Fibroblast of gingiva (primary cell): ENCODE data around the gene ANKRD6.
A peak's percentile ranks its signal among the peaks of the same experiment; 100 is the strongest.

Experiments
- DNase-seq: peaks from one replicate; pipeline ENCODE4 v3.0.0-alpha.2; 2011; ENCODE audit warnings: low read depth

Gene ANKRD6

DNA sequence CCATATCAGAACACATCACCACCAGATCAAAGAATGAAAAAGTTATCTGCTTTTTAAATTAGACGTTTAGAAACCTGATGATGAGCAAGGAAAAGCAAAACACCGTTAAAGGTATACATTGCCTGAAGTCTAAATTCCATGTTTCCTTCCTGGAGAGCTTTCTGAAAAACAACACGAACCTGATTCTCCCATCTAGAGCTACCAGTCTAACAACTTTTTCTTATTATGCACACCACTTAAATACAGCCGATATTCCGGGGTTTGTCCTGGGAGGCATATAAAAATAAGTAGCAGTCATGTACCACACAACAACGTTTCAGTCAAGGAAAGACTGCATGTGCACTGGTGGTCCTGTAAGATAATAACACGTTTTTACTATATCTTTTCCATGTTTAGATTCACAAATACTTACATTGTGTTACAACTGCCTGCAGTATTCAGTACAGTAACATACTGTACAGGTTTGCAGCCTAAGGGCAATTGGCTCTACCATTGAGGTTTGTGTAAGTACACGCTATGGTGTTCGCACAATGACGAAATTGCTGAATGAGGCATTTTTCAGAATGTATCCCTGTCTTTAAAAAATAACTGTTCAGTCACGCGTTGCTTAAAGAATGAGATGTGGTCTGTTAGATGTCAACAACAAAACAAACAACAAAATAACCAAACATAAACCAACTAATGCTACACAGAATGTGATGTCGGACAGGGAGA lies 224.7 kb downstream of the ANKRD6 start:
- no peak for DNase-seq

DNA sequence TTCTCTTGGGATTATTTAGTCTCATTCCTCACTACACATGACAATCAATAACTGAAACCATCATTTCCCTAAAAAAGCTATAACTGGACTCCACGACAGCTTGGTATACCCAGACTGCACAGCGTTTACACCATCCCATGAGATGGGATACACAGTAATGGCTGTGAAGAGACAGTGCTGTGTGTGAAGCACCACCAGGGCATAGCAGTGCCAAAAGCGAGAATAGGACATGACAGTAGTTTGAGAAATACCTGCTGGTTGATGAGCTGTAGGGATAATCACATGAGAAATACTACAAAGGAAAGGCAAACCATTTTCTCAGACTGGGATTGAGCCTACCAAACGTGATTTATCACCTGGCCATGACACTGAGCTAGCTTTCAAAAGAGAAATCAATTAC lies 228.0 kb downstream of the ANKRD6 start:
- no peak for DNase-seq

DNA sequence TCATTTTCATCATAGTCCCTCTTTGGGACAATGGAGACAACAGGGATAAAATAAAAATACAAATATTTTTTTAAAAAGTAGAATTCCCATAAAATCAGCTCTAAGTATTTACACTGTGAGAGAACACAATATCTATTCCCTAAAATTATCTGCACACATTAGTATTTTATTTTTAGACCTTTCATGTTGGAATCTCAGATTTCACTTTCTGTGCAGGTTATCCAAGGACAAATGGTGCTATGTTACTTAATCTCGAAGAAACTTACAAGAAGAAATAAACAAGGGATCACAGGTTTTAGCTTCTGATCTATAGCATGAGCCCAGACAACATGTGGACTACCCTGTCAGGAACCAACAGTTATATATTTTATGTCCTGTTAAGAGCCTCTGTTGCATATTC lies 228.6 kb downstream of the ANKRD6 start:
- DNase-seq = no peak

DNA sequence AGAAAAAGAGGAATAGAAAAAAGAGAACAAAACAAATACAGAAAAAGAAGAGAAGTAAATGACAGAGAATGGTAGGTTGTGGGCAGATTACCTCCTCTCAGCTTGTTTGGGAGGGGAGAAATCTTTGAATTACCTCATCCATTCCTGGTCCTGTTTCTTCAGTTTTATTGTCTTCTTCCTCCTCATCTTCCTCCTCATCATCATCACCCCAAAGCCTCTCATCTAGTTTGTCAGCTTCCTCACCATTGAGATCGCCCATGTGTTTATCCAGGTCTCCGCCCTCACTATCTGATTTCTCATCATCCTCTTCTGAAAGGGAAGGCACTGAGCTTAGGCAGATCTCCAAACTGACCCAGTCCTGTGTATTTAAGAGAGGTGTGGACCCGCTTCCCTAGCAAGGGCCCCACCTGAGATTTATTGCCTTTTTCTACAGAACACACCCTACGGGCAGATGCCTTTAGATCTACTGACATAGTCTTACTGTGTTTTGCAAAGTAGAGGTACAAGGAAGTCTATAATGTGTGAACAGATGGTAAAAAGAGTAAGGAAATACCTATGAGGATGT lies 229.8 kb downstream of the ANKRD6 start:
- DNase-seq = no peak

DNA sequence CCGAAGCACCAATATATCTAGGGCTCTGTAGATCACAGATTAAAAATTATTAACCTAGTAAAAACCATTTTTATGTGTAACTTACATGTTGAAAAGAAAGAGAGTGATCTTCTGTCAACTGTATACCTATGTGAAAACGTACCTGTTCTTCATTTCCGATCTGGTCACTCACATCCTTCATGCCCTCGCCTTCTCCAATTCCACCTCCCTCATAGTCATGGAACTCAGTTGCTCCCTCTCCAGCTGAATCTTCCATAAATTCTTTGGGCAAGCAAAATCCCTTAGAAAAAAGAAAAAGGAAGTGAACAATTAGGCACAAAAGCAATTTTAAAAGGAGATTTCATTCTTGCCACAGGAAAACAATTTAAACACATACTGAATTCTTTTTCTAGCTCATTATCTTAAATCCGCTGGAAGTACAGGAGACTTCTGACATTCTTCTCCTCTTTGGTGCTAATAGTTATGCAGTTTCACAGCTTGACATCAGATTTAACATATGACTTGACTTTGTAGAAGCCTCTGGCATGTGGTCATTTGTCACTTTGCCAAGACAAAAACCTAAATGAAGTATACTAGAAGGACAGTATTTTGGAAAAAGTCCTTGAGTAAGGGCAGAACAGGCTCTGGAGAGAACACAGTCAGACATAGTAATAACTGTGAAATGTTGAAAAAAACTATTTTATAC lies 235.1 kb downstream of the ANKRD6 start:
- no peak for DNase-seq

DNA sequence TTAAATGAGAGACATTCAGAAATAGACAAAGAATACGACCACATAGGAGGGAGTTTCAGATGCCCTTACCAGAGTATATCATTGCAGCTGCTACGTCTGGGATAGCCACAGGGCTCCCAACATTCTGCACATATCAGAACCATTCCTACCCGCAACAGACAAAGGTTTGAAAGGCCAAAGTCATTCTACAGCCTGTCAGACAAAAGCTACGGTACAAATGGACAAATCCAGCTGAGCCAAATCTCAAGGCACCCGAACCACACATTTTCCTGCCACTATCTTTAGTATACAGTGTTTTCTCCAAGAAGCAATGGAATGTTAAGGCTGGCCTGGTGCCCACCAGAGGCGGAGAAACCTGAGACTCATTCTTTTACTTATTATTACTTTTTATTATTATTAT lies 236.1 kb downstream of the ANKRD6 start:
- no peak for DNase-seq

DNA sequence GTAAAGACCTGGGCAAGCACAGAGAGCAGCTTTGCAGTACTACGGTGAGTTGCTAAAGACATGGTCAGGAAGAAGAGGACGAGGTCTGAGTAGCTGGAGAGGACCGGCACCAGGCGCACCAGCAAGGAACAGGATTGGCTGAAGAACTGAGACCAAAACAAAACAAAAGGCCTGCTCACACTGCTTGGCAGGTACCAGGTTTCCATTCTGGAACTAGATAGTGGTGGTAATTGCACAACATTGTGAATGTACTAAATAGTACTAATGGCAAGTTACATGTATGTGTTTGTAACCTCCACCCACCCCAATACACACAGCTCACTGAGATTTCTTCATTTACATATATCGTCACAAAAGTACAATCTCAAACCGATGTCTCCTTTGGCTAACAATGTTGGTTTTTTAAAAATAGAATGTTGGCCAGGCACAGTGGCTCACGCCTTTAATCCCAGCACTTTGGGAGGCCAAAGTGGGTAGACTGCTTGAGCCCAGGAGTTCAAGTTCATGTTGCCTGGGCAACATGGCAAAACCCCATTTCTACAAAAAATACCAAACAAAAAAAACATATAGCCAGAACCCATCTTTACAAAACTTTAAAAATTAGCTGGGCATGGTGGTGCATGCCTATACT lies 238.1 kb downstream of the ANKRD6 start:
- no peak for DNase-seq

DNA sequence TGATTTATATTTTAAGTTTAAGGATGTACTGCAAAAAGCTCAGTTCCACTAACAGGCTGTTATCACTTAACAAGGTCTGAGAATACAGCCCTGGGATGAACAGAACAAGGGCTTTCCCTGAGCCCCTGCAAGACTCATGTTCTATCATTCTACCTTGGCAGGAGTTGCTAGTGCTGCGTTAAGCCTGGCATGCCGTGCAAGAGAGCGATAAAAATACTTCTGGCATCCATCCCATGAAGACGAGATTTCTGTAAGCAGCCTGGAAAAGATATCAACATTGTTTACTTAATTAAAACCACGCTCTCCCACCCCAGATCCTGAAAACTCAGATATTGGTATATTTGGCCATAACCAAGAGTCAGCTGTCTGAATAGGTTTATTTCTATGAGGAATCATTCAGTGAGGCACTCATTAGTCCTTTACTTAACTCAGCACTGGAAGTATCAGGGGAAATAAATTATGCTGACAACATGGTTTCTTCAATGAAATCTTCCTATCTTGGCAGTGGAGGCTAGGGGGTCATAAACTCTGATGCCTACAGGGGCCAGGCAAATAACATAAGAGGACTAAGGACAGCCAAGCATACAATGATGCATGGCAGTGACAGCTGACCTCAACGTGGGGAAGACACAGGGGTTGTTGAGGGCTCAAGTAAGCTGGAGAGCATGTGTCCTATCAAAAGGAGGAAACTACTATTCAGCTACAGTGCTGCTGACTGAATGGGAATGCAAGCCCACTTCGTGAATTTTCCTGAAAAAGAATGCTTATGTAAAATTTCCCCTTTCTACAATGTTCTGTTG lies 243.2 kb downstream of the ANKRD6 start:
- peak; percentile 20 for DNase-seq

DNA sequence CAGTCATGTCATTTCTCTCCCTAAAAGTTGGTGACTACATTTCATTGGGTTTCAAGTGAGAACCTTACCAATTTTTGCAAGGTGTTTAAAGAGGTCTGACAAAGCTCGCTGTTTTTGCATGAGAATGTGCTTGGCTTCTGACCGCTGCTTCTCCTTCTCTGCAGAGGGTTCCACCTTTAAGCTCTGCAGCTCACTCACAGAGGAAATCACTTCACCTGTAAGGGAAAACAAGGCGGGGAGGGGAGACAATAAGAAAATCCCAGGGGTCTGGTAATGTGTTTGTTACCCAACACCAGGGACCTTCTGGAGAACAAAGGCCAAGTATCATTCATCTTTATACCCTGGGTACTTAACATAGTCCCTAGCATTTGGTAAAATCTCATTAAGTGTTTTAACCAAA lies 245.6 kb downstream of the ANKRD6 start:
- DNase-seq = no peak

DNA sequence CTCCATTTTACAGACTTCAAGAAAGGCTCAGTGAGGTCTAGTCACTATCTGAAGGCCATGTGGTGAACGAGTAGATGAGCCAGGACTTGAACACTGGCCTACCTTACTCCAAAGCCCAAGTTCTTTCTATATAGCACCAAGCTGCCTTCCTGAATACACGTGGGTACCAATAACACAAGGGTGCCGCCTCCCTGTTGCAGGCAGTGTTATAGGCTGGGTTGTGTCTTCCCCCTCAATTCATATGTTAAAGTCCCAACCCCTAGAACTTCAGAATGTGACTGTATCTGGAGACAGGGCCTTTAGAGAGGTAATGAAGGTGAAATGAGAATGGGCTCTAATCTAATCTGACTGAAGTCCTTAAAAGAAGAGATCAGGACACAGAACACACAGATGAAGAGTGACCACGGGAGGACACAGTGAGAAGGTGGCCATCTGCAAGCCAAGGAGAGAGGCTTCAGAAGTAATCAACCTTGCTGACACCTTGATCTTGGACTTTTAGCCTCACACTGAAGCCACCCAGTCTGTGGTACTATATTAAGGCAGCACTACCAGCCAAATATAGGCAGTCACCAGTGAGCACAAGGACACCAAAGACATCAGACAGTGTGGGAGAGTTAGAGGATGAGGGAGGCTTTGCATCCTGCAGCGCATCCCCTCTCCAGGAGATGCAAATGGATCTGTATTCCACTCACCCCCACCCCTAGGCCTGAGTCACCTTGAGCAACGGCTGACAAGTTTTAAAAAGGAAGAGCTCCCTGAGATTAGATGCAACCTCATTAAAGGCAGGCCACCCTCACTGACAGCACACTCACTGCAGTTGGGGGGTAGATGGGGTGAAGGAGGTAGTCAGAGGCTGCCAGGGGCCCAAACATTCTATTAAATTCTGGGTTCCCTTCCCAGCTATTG lies 246.5 kb downstream of the ANKRD6 start:
- no peak for DNase-seq

DNA sequence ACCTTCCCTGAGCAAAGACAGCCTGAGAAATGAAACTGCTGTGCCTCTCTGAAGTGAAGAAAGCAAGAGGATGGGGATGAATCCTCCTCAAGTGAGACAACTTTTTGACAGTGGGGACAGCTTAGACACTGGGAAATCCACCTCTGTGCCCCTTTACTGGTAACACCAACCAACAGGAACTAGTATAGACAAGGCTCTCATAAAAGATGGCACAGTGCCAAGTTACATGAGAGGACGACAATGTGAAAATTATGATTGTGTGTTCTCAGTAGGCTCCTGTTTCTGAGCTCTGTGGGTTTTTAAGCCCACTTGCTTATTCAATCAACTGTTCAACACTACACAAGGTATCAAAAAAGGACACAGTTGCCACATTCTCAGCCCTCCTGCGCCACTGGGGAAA lies 247.2 kb downstream of the ANKRD6 start:
- no peak for DNase-seq

DNA sequence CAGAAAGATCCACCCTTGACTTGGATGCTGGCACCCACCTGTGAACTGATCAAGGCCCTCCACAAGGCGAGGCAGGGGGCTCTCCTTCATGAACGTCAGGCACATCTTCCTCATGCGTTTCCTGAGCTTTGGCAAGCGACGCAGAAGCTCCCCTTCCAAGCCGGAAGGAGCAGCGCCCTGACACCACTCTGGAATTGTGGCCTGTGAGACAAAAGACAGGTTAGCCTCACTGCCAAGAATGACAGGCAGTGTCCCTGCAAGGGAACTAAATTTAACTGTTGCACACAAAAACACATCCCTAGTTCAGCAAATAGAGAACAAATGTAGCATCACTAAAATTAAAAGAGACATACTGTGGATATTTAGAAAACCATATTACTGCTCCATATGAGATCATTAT lies 247.6 kb downstream of the ANKRD6 start:
- DNase-seq = no peak

DNA sequence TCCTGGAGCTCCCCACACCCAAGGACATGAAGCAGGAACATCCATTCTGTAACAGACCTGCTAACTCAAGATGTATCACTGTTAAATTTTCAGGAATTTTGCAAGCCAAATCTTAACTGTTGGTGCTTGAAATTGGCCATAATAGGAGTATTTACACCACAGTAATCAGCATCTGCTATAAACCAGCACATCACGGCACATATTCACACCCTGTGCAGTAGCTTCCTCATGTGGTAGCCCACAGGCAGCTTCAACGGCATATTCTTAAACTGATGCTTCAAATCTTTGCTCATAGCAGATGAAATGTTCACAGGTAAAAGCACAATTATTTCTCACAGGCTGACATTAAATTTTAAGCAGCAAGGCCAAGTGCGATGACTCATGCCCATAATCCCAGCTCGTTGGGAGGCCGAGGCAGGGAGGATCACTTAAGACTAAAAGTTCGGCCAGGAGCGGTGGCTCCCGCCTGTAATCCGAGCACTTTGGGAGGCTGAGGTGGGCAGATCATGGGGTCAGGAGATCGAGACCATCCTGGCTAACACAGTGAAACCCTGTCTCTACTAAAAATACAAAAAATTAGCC lies 249.1 kb downstream of the ANKRD6 start:
- DNase-seq = no peak

DNA sequence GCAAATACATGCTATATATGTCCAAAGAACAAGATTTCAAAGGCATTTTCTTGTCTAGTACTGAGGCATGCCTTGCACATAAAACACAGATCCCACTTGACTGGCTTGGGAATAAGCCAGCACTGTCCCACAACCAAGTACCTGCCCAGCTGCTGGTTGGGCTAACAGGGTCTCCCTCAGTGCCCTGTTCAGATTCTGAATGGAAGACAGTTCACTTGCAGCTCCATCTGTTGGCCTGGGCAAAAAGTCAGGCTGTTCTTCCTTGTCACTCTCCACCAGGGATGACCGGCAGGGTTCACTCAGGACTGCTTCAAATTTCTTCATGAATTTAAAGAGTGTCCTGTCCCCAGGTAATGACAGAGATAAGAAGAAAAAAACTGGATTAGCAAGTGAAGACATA lies 250.0 kb downstream of the ANKRD6 start:
- no peak for DNase-seq
